SK-N-SH (cell line): ENCODE results near the gene TMPRSS6.

Source experiments
- EP300 ChIP-seq, 2 experiments: IDR thresholded peaks; 2 replicates each; pipeline versions ENCODE4 v1.4.0 to v1.6.1; 2012; ENCODE audit warnings: borderline replicate concordance in 1 of 2, low read depth in 1 of 2, low read length in 1 of 2
- FOSL2 ChIP-seq: IDR thresholded peaks from 2 replicates; pipeline ENCODE4 v1.4.0; 2012; ENCODE audit warnings: low read depth, mild to moderate bottlenecking, moderate library complexity, borderline replicate concordance
- NFIC ChIP-seq: IDR thresholded peaks from 2 replicates; pipeline ENCODE4 v1.4.0; 2012; ENCODE audit warnings: borderline replicate concordance
- POLR2AphosphoS5 ChIP-seq: IDR thresholded peaks from 2 replicates; pipeline ENCODE4 v1.6.1; 2012; ENCODE audit warnings: low read depth, low read length
- SIN3A ChIP-seq: IDR thresholded peaks from 2 replicates; pipeline ENCODE4 v1.6.1; 2012; ENCODE audit warnings: low read depth, mild to moderate bottlenecking, low read length, moderate library complexity, borderline replicate concordance
- TEAD4 ChIP-seq: IDR thresholded peaks from 2 replicates; pipeline ENCODE4 v1.4.0; 2012; ENCODE audit warnings: mild to moderate bottlenecking, borderline replicate concordance; ENCODE audit not compliant: insufficient read depth
- TF ChIP-seq, protein P1 (sequence below): fragments of 200-600 bp; sonication (generic); IDR thresholded peaks from 2 replicates; pipeline ENCODE4 v1.6.1; 2017; ENCODE audit warnings: antibody characterized with exemption, mild to moderate bottlenecking, moderate library complexity
- TF ChIP-seq, protein P2 (sequence below): IDR thresholded peaks from 2 replicates; pipeline ENCODE4; 2012

DNA sequence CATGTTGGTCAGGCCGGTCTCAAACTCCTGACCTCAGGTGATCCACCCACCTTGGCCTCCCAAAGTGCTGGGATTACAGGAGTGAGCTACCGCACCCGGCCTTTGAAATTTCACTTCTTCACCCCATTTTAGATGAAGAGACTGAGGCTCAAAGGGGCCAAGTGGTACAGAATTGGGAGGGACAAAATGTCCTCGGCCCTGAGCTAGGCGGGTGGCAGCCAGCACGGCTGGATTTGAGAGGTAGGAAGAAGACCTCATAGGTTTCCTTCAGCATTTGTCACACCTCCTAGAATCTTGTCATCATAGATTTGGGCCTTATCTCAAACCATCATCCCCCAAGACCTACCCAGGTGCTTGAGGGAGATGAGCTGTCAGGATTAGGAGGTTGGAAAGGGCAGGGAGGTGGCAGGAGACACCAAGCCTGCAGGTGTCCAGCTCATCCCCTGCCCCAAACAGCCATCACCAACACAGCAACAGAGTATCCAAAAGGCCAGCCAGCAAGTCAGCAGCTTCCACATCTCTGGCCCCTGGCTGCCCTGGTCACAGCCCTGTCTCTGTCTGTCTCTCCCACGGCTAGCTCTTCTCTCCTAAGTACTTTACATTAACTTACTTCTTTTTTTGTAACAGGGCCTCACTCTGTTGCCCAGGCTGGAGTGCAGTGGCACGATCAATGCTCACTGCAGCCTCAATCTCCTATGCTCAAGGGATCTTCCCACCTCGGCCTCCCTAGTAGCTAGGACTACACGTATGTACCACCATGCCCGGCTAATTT is 11.2 kb upstream of the TMPRSS6 start:
- no peak for TF ChIP-seq TEAD4
- TF ChIP-seq POLR2AphosphoS5 = no peak
- no peak for TF ChIP-seq FOSL2
- TF ChIP-seq, protein P1, sequence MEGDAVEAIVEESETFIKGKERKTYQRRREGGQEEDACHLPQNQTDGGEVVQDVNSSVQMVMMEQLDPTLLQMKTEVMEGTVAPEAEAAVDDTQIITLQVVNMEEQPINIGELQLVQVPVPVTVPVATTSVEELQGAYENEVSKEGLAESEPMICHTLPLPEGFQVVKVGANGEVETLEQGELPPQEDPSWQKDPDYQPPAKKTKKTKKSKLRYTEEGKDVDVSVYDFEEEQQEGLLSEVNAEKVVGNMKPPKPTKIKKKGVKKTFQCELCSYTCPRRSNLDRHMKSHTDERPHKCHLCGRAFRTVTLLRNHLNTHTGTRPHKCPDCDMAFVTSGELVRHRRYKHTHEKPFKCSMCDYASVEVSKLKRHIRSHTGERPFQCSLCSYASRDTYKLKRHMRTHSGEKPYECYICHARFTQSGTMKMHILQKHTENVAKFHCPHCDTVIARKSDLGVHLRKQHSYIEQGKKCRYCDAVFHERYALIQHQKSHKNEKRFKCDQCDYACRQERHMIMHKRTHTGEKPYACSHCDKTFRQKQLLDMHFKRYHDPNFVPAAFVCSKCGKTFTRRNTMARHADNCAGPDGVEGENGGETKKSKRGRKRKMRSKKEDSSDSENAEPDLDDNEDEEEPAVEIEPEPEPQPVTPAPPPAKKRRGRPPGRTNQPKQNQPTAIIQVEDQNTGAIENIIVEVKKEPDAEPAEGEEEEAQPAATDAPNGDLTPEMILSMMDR = no peak
- TF ChIP-seq NFIC = no peak
- no peak for TF ChIP-seq EP300 (IDR thresholded peaks at IDR 0.05; ENCODE audit: borderline replicate concordance in 1 of 2, low read depth in 1 of 2, low read length in 1 of 2)
- TF ChIP-seq, protein P2, sequence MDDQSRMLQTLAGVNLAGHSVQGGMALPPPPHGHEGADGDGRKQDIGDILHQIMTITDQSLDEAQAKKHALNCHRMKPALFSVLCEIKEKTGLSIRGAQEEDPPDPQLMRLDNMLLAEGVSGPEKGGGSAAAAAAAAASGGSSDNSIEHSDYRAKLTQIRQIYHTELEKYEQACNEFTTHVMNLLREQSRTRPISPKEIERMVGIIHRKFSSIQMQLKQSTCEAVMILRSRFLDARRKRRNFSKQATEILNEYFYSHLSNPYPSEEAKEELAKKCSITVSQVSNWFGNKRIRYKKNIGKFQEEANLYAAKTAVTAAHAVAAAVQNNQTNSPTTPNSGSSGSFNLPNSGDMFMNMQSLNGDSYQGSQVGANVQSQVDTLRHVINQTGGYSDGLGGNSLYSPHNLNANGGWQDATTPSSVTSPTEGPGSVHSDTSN = no peak
- no peak for TF ChIP-seq SIN3A
